ENCODE measurements around the gene C1QL1.
A peak's percentile ranks its signal among the peaks of the same experiment; 100 is the strongest.

C1QL1 gene

GRCh38 chr17:44982113-44982702 lies 14.1 kb upstream of the C1QL1 start:
- Histone ChIP-seq H3K27me3 (ENCODE audit: control insufficient read depth, insufficient read depth, low read length) (no peaks in the 10 kb centered on the region), H3K4me3 (ENCODE audit: low read length) (no peak overlapping the region), H3K4me1 (ENCODE audit: control insufficient read depth, low read depth, low read length) (no peaks in the 10 kb centered on the region), H3K36me3 (ENCODE audit: control insufficient read depth, low read depth, low read length) (no peaks in the 10 kb centered on the region), H3K27ac (ENCODE audit: low read length) (no peak overlapping the region), H3K9ac (ENCODE audit: low read length) (no peak overlapping the region), H3K9me3 (ENCODE audit: control insufficient read depth, low read depth, low read length) (no peaks in the 10 kb centered on the region)

DNA sequence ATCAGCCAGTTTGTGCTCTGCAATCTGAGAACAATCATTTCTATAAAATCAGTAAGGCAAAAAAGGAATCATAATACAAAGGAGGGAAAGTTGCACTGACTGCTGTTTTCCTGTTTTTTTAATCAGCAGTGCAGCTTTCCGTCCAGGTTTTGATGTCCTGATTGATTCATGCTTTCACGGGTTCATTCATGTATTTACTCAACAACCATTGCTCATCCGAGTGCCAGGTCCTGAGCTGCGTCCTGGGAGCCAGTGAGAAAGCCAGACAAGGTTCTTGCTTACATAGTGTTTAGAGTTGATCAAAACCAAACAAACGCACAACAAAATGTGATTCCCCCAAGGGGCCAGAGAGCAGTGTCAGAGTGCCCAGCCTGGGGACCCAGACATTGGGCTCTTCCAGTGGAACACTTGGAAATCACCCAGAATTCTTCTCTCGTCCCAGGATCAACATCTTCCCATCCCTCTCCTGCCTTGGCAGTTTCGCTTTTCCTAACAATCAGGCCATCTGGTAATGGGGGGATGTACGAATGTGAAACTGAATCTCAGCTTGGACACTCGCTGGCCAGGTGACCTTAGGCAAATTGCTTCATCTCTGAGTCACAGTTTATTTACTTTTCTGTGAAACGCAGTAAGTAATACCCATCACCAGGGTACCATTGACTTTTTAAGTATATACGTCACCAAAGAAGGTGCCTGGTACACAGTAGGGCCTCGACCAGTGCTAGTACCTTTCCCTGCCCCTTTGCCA lies 13.3 kb upstream of the C1QL1 start:
- Histone ChIP-seq H3K4me3 (ENCODE audit: low read length) (no peak overlapping the region), H3K9me3 (ENCODE audit: control insufficient read depth, low read depth, low read length) (no peaks in the 10 kb centered on the region), H3K36me3 (ENCODE audit: control insufficient read depth, low read depth, low read length) (no peaks in the 10 kb centered on the region), H3K9ac (ENCODE audit: low read length) (no peak overlapping the region), H3K27me3 (ENCODE audit: control insufficient read depth, insufficient read depth, low read length) (no peaks in the 10 kb centered on the region), H3K4me1 (ENCODE audit: control insufficient read depth, low read depth, low read length) (no peaks in the 10 kb centered on the region), H3K27ac (ENCODE audit: low read length) (no peak overlapping the region)

GRCh38 chr17:44979426-44979995 lies 11.4 kb upstream of the C1QL1 start:
- Histone ChIP-seq H3K27me3 (ENCODE audit: control insufficient read depth, insufficient read depth, low read length) (no peaks in the 10 kb centered on the region), H3K4me1 (ENCODE audit: control insufficient read depth, low read depth, low read length) (no peaks in the 10 kb centered on the region), H3K9me3 (ENCODE audit: control insufficient read depth, low read depth, low read length) (no peaks in the 10 kb centered on the region), H3K9ac (ENCODE audit: low read length) (no peak overlapping the region), H3K36me3 (ENCODE audit: control insufficient read depth, low read depth, low read length) (no peaks in the 10 kb centered on the region), H3K27ac (ENCODE audit: low read length) (no peak overlapping the region), H3K4me3 (ENCODE audit: low read length) (no peak overlapping the region)

DNA sequence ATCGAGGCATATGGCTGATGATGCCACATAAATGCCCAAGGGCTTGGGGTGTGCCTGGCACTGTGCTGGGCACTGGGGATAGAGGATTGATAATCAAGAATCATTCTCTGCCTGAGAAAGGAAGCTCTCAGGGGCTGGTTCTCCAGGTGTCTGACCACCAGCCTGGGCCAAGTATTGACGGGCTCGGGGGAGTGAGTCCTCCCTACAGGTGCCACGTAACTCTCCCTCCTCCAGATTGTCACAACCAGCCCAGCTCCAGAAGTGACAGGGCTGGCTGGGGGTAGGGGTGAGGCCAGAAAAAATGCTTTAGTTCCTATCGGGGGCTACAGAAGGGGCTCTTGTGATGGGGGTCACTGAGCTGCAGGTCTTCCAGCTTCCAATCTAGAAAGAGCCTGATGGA lies 10.7 kb upstream of the C1QL1 start:
- Histone ChIP-seq H3K4me3 (ENCODE audit: low read length) (no peak overlapping the region), H3K27me3 (ENCODE audit: control insufficient read depth, insufficient read depth, low read length) (no peaks in the 10 kb centered on the region), H3K9ac (ENCODE audit: low read length) (no peak overlapping the region), H3K9me3 (ENCODE audit: control insufficient read depth, low read depth, low read length) (no peaks in the 10 kb centered on the region), H3K27ac (ENCODE audit: low read length) (no peak overlapping the region), H3K4me1 (ENCODE audit: control insufficient read depth, low read depth, low read length) (no peaks in the 10 kb centered on the region), H3K36me3 (ENCODE audit: control insufficient read depth, low read depth, low read length) (no peaks in the 10 kb centered on the region)

- Histone ChIP-seq H3K27ac (ENCODE audit: low read length) (no peak overlapping the region), H3K4me3 (ENCODE audit: low read length) (no peak overlapping the region), H3K4me1 (ENCODE audit: control insufficient read depth, low read depth, low read length) (no peaks in the 10 kb centered on the region), H3K36me3 (ENCODE audit: control insufficient read depth, low read depth, low read length) (no peaks in the 10 kb centered on the region), H3K27me3 (ENCODE audit: control insufficient read depth, insufficient read depth, low read length) (no peaks in the 10 kb centered on the region), H3K9me3 (ENCODE audit: control insufficient read depth, low read depth, low read length) (no peaks in the 10 kb centered on the region), H3K9ac (ENCODE audit: low read length) (no peak overlapping the region)
Measured at GRCh38 chr17:44977814-44978550, 9.9 kb upstream of the C1QL1 start.

DNA sequence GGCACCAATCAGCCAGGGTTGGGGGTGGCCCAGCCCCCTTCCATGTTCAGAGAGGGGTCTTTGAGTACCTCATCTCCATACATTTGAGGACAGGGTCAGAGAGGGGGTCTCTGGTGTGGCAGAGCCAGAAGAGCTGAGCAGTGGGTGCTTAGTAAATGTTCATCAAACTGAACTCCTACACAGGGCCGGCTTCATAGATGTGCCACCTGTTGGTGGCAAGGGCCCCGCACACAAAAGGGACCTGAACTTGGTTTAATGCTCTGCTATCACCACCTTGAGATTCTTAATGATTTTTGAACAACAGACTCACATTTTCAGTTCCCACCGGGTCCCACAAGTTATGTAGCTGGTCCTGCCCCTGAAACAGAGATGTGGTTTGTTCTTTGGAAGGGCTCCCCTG lies 9.0 kb upstream of the C1QL1 start:
- H3K4me1 ChIP-seq (ENCODE audit: control insufficient read depth, low read depth, low read length) = peaks cover 4% of the 10 kb centered on the region
- H3K9ac ChIP-seq (ENCODE audit: low read length) = no peak overlapping the region
- H3K27me3 ChIP-seq (ENCODE audit: control insufficient read depth, insufficient read depth, low read length) = no peaks in the 10 kb centered on the region
- no peak overlapping the region for H3K27ac ChIP-seq (ENCODE audit: low read length)
- H3K9me3 ChIP-seq (ENCODE audit: control insufficient read depth, low read depth, low read length) = no peaks in the 10 kb centered on the region
- no peak overlapping the region for H3K4me3 ChIP-seq (ENCODE audit: low read length)
- no peaks in the 10 kb centered on the region for H3K36me3 ChIP-seq (ENCODE audit: control insufficient read depth, low read depth, low read length)

DNA sequence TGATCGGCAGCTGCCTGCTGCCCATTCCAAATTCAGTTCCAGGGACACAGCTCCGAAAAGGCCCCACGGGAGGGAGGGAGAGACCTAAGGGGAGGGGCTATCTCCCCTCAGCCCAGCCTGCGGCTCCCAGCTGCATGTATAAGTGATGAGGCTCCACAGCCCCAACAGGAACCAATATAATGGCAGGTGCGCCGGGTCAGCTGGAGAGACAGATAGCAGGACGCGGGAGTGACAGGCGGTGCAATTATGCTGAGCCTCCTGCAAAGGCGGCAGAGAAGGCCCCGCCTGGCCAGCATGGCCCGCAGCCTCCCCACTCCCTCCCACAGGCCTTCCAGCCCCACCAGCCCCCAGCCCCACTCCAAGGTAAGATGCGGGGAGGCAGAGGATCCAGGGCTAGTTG lies 8.1 kb upstream of the C1QL1 start:
- no peak overlapping the region for H3K9ac ChIP-seq (ENCODE audit: low read length)
- no peak overlapping the region for H3K27ac ChIP-seq (ENCODE audit: low read length)
- no peaks in the 10 kb centered on the region for H3K36me3 ChIP-seq (ENCODE audit: control insufficient read depth, low read depth, low read length)
- no peaks in the 10 kb centered on the region for H3K9me3 ChIP-seq (ENCODE audit: control insufficient read depth, low read depth, low read length)
- H3K4me1 ChIP-seq (ENCODE audit: control insufficient read depth, low read depth, low read length) = peaks cover 13% of the 10 kb centered on the region
- H3K27me3 ChIP-seq (ENCODE audit: control insufficient read depth, insufficient read depth, low read length) = peaks cover 4% of the 10 kb centered on the region
- no peak overlapping the region for H3K4me3 ChIP-seq (ENCODE audit: low read length)

DNA sequence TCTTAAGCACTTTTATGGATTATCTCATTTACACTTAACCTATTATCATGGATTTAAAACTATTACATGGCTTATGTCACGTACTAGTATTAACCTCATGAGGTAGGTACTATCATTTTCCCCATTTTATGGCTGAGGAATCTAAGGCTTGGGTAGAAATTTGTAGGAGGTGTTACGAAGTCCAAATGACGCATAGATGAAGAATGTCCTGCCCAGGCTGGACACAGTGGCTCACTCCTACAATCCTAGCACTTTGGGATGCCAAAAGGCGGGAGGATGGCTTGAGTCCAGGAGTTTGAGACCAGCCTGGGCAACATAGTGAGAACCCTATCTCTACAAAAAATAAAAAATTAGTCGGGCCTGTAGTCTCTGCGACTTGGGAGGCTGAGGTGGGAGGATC lies 4.8 kb upstream of the C1QL1 start:
- H3K27me3 ChIP-seq (ENCODE audit: control insufficient read depth, insufficient read depth, low read length) = peaks cover 32% of the 10 kb centered on the region

DNA sequence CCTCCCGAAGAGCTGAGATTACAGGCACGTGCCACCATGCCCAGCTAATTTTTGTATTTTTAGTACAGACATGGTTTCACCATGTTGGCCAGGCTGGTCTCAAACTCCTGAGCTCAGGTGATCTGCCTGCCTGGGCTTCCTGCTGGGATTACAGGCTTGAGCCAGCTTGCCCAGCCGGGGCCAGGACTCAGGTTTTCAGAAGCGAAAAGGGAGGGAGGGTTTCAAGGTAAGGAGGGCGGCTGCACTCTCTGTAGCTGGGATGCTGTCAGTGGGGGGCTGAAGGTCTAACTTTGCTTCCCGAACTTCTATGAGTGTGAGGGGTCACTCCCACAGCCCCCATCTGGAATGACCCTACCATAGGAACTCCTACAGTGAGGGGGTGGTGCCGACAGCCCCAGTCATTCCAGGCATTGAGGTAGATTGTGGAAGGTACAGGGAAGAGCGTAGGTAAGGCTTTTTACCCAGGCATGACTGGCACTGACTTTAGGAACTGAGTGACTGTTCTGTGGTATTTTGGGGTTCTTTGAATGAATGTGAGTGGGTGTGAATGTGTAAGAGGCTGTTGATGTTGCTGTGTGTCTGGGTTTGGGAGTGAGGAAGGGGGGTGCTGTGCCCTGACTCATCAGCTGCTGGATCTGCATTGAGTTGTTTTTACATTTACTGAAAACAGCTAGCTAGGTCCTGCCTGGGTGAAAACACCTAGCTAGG lies 3.8 kb upstream of the C1QL1 start:
- no peaks in the 10 kb centered on the region for H3K9me3 ChIP-seq (ENCODE audit: control insufficient read depth, low read depth, low read length)
- no peak overlapping the region for H3K27ac ChIP-seq (ENCODE audit: low read length)
- H3K4me3 ChIP-seq (ENCODE audit: low read length) = peak overlapping the region; percentile 13
- H3K9ac ChIP-seq (ENCODE audit: low read length) = no peak overlapping the region
- no peaks in the 10 kb centered on the region for H3K36me3 ChIP-seq (ENCODE audit: control insufficient read depth, low read depth, low read length)
- H3K4me1 ChIP-seq (ENCODE audit: control insufficient read depth, low read depth, low read length) = peaks cover 26% of the 10 kb centered on the region
- H3K27me3 ChIP-seq (ENCODE audit: control insufficient read depth, insufficient read depth, low read length) = peaks cover 42% of the 10 kb centered on the region

More for the DNA sequence above, 4.8 kb upstream of the C1QL1 start:
- Histone ChIP-seq H3K36me3 (ENCODE audit: control insufficient read depth, low read depth, low read length) (no peaks in the 10 kb centered on the region), H3K4me3 (ENCODE audit: low read length) (no peak overlapping the region), H3K4me1 (ENCODE audit: control insufficient read depth, low read depth, low read length) (peaks cover 26% of the 10 kb centered on the region), H3K9ac (ENCODE audit: low read length) (no peak overlapping the region), H3K27ac (ENCODE audit: low read length) (no peak overlapping the region), H3K9me3 (ENCODE audit: control insufficient read depth, low read depth, low read length) (no peaks in the 10 kb centered on the region)

GRCh38 chr17:44970136-44970741 lies 2.1 kb upstream of the C1QL1 start:
- H3K27me3 ChIP-seq (ENCODE audit: control insufficient read depth, insufficient read depth, low read length) = peaks cover 59% of the 10 kb centered on the region
- H3K4me1 ChIP-seq (ENCODE audit: control insufficient read depth, low read depth, low read length) = peaks cover 26% of the 10 kb centered on the region
- H3K4me3 ChIP-seq (ENCODE audit: low read length) = peak overlapping the region; percentile 66
- no peak overlapping the region for H3K9ac ChIP-seq (ENCODE audit: low read length)
- no peaks in the 10 kb centered on the region for H3K36me3 ChIP-seq (ENCODE audit: control insufficient read depth, low read depth, low read length)
- H3K9me3 ChIP-seq (ENCODE audit: control insufficient read depth, low read depth, low read length) = no peaks in the 10 kb centered on the region
- no peak overlapping the region for H3K27ac ChIP-seq (ENCODE audit: low read length)

Measured in iPS-18a (cell line).